ENCODE data around the gene NME4.

Gene NME4

DNA sequence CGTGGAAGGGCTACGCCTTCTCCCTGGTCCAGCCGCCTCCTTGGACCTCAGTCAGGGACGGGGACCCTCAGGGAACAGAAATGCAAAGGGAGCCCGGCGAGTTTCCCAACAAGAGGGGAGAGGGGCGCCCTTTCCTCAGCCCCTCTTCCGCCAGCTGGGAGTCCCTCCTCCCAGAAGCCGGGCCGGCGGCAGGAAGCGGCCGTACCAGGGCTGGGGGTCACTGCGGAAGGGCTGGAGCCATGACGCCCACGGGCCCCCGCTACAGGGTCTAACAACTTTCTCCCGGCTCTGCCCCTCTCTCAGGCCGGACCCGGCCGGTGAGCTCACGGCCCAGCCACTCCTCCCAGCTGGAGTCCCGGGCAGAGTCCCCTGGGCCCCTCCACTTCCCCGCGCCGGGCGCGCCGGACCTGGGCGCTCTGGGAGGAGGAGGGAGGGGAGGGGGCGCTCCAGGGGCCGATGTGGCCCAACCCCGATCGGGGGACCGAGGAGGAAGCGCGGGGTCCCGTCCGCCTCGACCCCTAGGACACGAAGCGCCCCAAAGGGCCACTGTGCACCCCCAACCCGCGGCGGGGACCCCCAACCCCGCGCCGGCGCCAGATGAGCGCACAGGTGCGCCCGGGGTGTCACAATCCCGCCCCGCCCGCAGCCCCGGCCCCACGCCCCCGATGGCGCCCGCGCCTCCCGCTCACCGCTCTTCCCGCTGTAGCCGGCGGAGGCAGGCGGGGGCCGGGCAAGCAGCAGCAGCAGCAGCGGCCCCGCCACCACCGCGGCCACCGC lies 15.8 kb upstream of the NME4 start:
- Histone ChIP-seq H3F3A (ENCODE audit: insufficient read depth, low read length) (no peaks in the 10 kb centered on the region), H3K4me1 (ENCODE audit: insufficient read depth, low read length, severe bottlenecking) (peaks cover 37% of the 10 kb centered on the region), H2AFZ (ENCODE audit: low read length) (no peak overlapping the region), H4K20me1 (ENCODE audit: insufficient read depth, low read length) (no peaks in the 10 kb centered on the region), H3K27me3 (ENCODE audit: insufficient read depth, low read length) (no peaks in the 10 kb centered on the region), H3K27ac (ENCODE audit: low read depth, low read length, poor library complexity, severe bottlenecking) (no peak overlapping the region), H3K36me3 (ENCODE audit: insufficient read depth, low read length) (peaks cover 10% of the 10 kb centered on the region), H3K9ac (ENCODE audit: low read length) (peak overlapping the region; percentile 97), H3K9me3 (ENCODE audit: low read length) (no peaks in the 10 kb centered on the region), H3K9me2 (ENCODE audit: low read depth, low read length) (no peaks in the 10 kb centered on the region), H3K4me2 (ENCODE audit: low read length) (peak overlapping the region; percentile 96), H3K79me2 (ENCODE audit: insufficient read depth, low read length) (no peaks in the 10 kb centered on the region), H3K4me3 (ENCODE audit: low read depth, low read length, poor library complexity, severe bottlenecking) (peak overlapping the region; percentile 98)
- no peak for TF ChIP-seq EZH2 (IDR thresholded peaks at IDR 0.05; ENCODE audit: borderline replicate concordance, low read length)
- TF ChIP-seq, protein P1, sequence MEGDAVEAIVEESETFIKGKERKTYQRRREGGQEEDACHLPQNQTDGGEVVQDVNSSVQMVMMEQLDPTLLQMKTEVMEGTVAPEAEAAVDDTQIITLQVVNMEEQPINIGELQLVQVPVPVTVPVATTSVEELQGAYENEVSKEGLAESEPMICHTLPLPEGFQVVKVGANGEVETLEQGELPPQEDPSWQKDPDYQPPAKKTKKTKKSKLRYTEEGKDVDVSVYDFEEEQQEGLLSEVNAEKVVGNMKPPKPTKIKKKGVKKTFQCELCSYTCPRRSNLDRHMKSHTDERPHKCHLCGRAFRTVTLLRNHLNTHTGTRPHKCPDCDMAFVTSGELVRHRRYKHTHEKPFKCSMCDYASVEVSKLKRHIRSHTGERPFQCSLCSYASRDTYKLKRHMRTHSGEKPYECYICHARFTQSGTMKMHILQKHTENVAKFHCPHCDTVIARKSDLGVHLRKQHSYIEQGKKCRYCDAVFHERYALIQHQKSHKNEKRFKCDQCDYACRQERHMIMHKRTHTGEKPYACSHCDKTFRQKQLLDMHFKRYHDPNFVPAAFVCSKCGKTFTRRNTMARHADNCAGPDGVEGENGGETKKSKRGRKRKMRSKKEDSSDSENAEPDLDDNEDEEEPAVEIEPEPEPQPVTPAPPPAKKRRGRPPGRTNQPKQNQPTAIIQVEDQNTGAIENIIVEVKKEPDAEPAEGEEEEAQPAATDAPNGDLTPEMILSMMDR (IDR thresholded peaks at IDR 0.05; ENCODE audit: low read length) = no peak

DNA sequence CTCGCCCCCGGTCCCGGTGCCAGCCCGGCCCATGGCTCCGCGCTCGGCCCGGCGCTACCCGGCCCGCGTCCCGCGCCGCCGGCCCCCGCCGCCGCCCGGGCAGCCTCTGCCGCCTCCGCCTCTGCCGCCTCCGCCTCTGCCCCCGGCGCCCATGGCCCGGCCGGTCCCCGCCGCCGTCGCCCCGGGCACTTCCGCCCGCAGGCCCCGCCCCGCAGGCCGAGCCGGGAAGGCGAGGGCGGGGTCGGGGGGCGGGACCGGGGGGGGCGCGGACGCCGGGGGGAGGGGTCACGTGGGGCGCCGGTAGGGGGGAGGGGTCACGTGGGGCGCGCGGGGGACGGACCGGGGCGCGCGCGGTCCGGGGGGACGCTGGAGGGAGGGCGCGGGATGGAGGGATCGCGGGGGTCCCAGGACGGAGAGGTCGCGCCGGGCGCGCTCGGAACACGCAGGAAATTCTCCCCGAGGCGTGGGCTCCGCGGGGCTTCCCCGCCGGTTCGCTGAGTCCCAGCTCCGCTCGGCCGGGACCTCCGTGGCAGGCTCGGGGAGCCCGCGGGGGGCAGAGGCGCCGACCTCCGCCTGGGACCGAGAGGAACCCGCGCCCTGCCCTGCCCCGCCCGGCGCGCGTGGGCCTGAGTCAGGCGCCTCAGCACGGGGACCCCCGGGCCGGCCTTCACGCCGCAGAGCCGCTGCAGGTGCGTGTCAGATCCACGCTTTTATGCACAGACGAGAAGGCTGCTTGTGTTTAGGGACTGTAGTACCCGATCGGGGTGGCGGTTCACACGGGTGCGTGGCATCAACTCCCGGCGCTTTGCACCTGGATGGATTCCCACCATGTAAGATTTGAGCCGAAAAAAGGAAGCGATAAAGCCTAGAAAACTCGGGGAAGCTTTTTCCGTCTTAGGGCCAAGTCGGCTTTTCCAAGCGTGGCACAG lies 14.9 kb upstream of the NME4 start, which contains the start of gene PGAP6:
Gene PGAP6, minus strand, starts transcription at position 190 of the 929 bp plus-strand sequence. Its CDS starts 157 bp downstream, at position 33.
- Histone ChIP-seq H3K27ac (ENCODE audit: low read depth, low read length, poor library complexity, severe bottlenecking) (peak within 1 kb of the TSS; percentile 91), H2AFZ (ENCODE audit: low read length) (no peak within 1 kb of the TSS), H3K4me2 (ENCODE audit: low read length) (peak within 1 kb of the TSS; percentile 96), H3K9ac (ENCODE audit: low read length) (peak within 1 kb of the TSS; percentile 97), H3K4me1 (ENCODE audit: insufficient read depth, low read length, severe bottlenecking) (peaks cover 40% of the 10 kb centered on the region), H3K36me3 (ENCODE audit: insufficient read depth, low read length) (peaks cover 4% of the 10 kb centered on the region), H3K4me3 (ENCODE audit: low read depth, low read length, poor library complexity, severe bottlenecking) (peak within 1 kb of the TSS; percentile 98), H3F3A (ENCODE audit: insufficient read depth, low read length) (no peaks in the 10 kb centered on the region), H4K20me1 (ENCODE audit: insufficient read depth, low read length) (no peaks in the 10 kb centered on the region), H3K27me3 (ENCODE audit: insufficient read depth, low read length) (no peaks in the 10 kb centered on the region), H3K9me2 (ENCODE audit: low read depth, low read length) (no peaks in the 10 kb centered on the region), H3K79me2 (ENCODE audit: insufficient read depth, low read length) (no peaks in the 10 kb centered on the region), H3K9me3 (ENCODE audit: low read length) (no peaks in the 10 kb centered on the region)
- no peak for TF ChIP-seq EZH2 (IDR thresholded peaks at IDR 0.05; ENCODE audit: borderline replicate concordance, low read length)
- TF ChIP-seq, protein P1 (IDR thresholded peaks at IDR 0.05; ENCODE audit: low read length) = no peak

DNA sequence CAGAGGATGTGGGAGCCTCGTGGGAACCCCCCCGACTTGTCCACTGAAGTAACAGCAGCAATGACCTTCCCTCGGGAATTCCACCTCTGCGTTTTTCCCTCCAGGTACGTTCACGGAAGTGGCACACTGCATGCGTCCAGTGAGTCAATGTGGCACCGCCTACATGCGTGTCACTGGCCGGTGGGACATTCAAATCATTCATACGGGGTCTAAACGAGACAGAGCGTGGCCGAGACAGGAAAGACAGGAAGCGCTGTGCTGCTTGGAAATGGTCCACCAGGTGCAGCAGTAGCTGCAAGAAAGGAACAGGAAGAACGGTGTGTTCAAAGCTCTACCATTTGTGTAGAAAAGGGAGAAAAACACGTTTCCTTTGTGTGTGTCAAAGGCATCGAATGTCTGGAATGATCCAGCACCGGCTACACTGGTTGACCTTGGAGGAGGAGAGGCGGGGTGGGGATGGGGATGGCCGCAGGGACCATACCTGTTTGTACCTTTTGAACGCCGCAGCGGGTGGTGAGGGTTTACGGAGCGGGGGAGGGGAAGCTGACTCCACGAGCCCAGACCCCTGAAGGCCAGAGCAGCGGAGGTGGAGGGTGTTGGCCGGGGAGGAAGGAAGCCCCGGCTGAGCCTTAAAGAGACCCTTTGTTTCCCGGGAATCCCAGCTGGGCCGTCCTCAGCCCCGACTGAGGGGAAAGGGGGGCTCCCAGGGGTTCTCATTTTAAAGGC lies 13.5 kb upstream of the NME4 start:
- Histone ChIP-seq H3K4me2 (ENCODE audit: low read length) (peak overlapping the region; percentile 70), H3K27ac (ENCODE audit: low read depth, low read length, poor library complexity, severe bottlenecking) (peak overlapping the region; percentile 91)

More for the DNA sequence above, 13.5 kb upstream of the NME4 start:
- peaks cover 40% of the 10 kb centered on the region for H3K4me1 ChIP-seq (ENCODE audit: insufficient read depth, low read length, severe bottlenecking)
- no peak overlapping the region for H2AFZ ChIP-seq (ENCODE audit: low read length)
- TF ChIP-seq, protein P1 (IDR thresholded peaks at IDR 0.05; ENCODE audit: low read length) = no peak
- no peak for TF ChIP-seq EZH2 (IDR thresholded peaks at IDR 0.05; ENCODE audit: borderline replicate concordance, low read length)
- H3K27me3 ChIP-seq (ENCODE audit: insufficient read depth, low read length) = no peaks in the 10 kb centered on the region
- H3K9me3 ChIP-seq (ENCODE audit: low read length) = no peaks in the 10 kb centered on the region
- no peaks in the 10 kb centered on the region; the same call in 1 of the 2 replicates for H3K36me3 ChIP-seq (ENCODE audit: insufficient read depth, low read length)
- peak overlapping the region; percentile 82 for H3K4me3 ChIP-seq (ENCODE audit: low read depth, low read length, poor library complexity, severe bottlenecking)
- H4K20me1 ChIP-seq (ENCODE audit: insufficient read depth, low read length) = no peaks in the 10 kb centered on the region
- H3F3A ChIP-seq (ENCODE audit: insufficient read depth, low read length) = no peaks in the 10 kb centered on the region
- peak overlapping the region; percentile 85 for H3K9ac ChIP-seq (ENCODE audit: low read length)
- no peaks in the 10 kb centered on the region for H3K79me2 ChIP-seq (ENCODE audit: insufficient read depth, low read length)
- no peaks in the 10 kb centered on the region for H3K9me2 ChIP-seq (ENCODE audit: low read depth, low read length)

Measured in OCI-LY1 (cell line).